GM15510 (cell line): Measurements from ENCODE around the gene ANKRD44.

Source experiments
- POLR2A ChIP-seq: IDR thresholded peaks from 3 replicates; pipeline ENCODE4 v1.6.1; 2011; ENCODE audit warnings: borderline replicate concordance; ENCODE audit not compliant: insufficient read length; ENCODE audit errors: extremely low read depth

ANKRD44 gene

GRCh38 chr2:197088694-197089093, 221.9 kb downstream of the ANKRD44 start:
- no peak for TF ChIP-seq POLR2A

GRCh38 chr2:197086500-197086899, 224.1 kb downstream of the ANKRD44 start:
- TF ChIP-seq POLR2A = no peak

GRCh38 chr2:197085665-197086064, 224.9 kb downstream of the ANKRD44 start:
- no peak for TF ChIP-seq POLR2A

GRCh38 chr2:197081294-197081693, 229.3 kb downstream of the ANKRD44 start:
- TF ChIP-seq POLR2A = no peak

GRCh38 chr2:197080578-197081216, 229.9 kb downstream of the ANKRD44 start:
- no peak for TF ChIP-seq POLR2A

GRCh38 chr2:197079832-197080555, 230.6 kb downstream of the ANKRD44 start:
- no peak for TF ChIP-seq POLR2A

- TF ChIP-seq POLR2A = no peak
These were observed 231.2 kb downstream of the ANKRD44 start for GRCh38 chr2:197079414-197079813.

- no peak for TF ChIP-seq POLR2A
These were observed 232.0 kb downstream of the ANKRD44 start for GRCh38 chr2:197078535-197078934.

GRCh38 chr2:197077336-197077735, 233.2 kb downstream of the ANKRD44 start:
- no peak for TF ChIP-seq POLR2A

GRCh38 chr2:197076652-197077051, 233.9 kb downstream of the ANKRD44 start:
- TF ChIP-seq POLR2A = no peak

GRCh38 chr2:197075754-197076337, 234.7 kb downstream of the ANKRD44 start:
- no peak for TF ChIP-seq POLR2A

- no peak for TF ChIP-seq POLR2A
These were observed 235.3 kb downstream of the ANKRD44 start for GRCh38 chr2:197075281-197075680.

GRCh38 chr2:197073701-197074433, 236.7 kb downstream of the ANKRD44 start:
- no peak for TF ChIP-seq POLR2A

GRCh38 chr2:197073270-197073669, 237.3 kb downstream of the ANKRD44 start:
- TF ChIP-seq POLR2A = no peak

- TF ChIP-seq POLR2A = no peak
These were observed 238.0 kb downstream of the ANKRD44 start for GRCh38 chr2:197072533-197072932.

- no peak for TF ChIP-seq POLR2A
These were observed 238.7 kb downstream of the ANKRD44 start for GRCh38 chr2:197071790-197072436.

GRCh38 chr2:197071213-197071612, 239.4 kb downstream of the ANKRD44 start:
- no peak for TF ChIP-seq POLR2A
